ENCODE data around the gene KCNMB4. TPM values are rescaled to one million over a fixed set of nuclear protein-coding genes. Genes with fewer than 3 reads are reported as not detected.
A peak's percentile ranks its signal among the peaks of the same experiment; 100 is the strongest.

Gene KCNMB4
- 2.4 TPM for polyA plus RNA-seq (2013, experiment 1 of 2; ENCODE audit: insufficient read length)
- polyA plus RNA-seq (2013, experiment 2 of 2; ENCODE audit: insufficient read length) = 2.6 TPM

DNA sequence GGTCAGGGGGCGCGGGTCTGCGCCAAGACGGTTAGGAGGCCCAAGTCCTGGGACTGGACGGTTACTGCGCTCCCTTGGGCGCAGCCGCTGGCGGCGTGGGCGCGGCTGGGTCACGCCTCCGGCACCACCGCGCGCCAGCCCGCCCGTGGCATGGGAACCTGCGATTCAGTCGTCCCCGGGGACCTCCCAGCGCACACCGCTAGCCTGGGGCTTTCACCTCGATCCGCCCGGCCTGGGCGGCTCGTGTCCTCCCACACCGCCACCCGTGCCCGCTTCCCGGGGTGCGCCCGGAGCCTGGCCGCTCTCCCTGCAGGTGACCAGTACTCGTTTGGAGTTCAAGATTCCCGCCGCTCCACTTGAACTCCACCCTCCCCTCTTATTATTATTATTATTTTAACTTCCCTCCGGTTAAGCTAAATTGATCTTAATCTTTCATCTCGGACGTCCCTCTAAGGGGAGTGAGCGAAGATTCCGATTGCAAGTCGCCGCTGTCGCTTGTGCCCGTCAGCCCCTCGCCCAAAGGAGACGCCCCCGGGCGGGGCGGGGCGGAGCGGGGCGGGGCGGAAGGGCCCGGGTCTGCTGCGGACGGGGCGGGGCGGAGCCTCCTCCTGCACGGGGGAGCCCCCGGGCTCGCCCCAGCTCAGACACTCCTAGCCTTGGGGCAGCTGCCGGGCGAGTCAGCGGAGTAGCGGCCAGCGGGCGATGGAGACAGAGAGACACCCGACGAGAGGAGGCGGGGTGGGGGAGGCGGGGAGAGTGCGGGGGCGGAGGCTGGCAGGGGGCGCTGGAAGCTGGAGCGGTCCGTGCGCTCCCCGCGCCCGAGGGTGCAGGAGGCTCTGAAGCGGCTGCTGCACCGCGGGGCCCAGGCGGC, at the start of gene KCNMB4:
KCNMB4 (plus strand) TSS at position 643 of the 871 bp plus-strand sequence. CDS start 445 bp downstream, outside the sequence.
- DNase-seq = peak; percentile 37

DNA sequence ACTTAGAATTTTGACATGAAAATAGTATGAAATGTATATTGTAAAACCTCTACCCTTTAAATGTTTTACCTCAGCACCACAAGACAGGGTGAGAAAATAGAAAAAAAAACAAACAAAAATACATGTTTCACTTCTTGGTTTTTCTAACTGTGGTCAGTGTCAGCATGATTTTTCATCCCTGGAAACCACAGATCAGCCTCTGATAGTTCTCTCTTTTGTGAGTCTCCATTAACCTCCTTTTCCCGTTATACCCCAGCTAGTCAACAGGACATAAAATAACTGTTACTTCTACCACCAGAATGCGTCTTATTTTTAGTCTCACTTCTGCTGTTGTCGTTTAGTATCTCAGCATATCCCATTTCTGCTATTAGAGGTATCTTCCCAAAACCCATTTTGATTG, 48.3 kb upstream of the KCNMB4 start:
- no peak for DNase-seq

DNA sequence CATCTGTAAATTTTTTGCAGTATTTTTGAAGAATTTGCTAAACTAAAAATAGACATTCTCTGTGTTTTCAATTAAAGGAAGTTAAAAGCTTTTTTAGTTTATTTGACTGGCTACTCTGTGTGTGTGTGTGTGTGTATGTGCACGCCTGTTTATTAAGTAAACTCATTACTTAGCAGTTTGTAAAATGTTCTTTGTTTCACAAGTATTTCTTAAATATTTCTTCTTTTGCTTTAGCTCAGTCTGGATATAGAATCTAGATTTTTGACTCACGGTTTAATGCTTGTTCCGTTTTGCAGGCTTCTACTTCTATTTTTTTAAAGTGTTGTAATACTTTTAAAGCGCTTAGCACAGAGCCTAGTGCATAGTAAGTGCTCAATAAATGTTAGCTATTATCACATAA, 46.5 kb upstream of the KCNMB4 start:
- DNase-seq = no peak

DNA sequence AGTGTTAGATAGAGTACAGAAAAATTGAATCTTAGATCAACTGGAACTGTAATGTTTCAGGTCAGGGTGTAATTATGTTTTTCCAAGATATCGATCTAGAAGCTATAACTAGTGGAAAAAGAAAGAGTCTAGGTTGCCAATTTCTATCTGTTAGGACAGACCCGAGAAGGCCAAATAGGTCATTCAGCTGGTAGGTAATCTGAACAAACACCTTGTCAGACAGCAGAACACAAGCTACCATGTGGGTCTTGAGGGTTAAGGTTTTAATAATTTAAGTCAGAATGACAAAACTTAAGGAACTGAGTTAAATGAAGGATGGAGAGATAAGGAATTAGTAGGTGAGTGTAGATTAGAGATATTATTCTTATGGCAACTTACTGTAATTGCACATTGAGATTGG, 44.9 kb upstream of the KCNMB4 start:
- DNase-seq = no peak

DNA sequence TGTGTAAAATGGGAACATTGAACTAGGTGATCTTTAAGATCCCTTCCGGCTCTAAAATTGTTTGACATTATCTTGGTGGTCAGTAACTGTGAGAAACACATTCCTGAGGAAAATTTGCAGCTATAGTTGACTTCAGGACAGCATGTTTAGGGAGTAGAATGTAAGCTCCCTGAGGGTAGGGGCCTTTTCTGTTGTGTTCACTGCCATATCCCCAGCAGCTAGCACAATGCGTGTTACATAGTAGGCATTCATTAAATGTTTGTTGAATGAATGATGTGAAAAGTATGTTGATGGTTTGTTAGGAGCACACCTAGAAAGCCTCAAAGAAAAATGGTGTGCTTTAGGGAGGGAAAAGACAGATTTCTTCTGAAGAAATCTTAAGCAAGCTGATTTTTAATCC, 38.5 kb upstream of the KCNMB4 start:
- DNase-seq = no peak

- DNase-seq = no peak
Observed at GRCh38 chr12:70329728-70330127, 36.4 kb upstream of the KCNMB4 start.

DNA sequence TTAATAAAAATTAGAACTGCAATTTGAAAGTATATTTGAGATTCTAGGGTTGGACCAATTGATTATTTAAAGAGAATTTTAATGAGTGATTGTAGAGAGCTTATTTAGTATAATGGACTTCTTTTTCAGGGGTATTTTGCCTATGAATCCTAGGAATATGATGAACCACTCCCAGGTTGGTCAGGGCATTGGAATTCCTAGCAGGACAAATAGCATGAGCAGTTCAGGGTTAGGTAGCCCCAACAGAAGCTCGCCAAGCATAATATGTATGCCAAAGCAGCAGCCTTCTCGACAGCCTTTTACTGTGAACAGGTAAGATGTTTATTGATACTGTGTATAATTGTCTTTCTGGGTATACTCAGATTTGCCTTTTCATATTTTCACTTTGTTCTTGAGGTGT, 35.9 kb upstream of the KCNMB4 start:
- no peak for DNase-seq

DNA sequence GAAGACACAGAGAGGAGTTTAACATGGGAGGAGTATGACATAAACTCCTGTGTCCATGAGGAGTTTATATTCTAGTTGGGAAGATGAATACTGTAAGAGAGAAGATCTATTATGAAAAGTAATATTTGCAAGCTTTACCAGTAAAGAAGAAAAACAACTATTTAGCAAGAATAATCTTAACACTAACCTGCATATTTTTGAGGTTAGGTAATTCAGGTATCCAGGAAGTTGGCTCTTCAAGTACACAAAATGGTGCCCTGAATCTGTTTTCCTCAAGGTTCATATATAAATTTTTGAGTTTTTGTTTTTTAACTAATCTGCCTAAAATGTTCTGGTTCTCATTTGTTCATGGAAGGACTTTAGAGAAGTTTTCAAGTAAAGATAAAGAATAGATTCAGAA, 33.9 kb upstream of the KCNMB4 start:
- no peak for DNase-seq

DNA sequence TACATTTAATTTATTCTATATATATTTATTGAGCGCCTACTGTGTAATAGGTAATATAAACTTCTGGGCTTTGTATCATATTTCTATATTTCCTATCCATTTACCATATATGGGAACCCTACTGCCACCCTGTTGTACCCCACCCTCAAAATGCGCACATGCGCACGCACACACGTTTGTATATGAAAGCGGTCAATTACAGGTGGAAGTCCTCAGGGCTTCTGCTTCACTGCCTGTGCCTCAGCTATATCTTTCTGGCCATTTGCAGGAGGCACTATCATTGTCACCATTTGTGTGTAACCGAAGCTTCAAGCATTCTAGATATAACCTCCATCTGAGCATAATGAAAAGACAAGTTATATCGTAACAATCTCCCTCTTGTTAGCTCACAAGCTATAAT, 31.3 kb upstream of the KCNMB4 start:
- no peak for DNase-seq

DNA sequence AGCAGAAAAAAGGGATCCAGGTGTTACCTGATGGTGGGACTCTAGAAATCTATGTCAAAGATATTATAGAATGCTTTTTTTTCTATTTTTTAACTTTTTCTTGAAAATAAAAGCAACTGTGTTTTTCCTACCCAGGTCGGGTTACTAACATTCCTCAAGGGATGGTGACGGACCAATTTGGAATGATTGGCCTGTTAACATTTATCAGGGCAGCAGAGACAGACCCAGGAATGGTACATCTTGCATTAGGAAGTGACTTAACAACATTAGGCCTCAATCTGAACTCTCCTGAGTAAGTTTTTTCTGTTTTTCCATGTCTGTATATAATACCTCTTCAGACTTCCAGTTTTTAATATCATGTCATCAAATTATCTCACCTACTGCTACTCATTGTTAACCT, 27.6 kb upstream of the KCNMB4 start:
- peak; percentile 28 for DNase-seq

DNA sequence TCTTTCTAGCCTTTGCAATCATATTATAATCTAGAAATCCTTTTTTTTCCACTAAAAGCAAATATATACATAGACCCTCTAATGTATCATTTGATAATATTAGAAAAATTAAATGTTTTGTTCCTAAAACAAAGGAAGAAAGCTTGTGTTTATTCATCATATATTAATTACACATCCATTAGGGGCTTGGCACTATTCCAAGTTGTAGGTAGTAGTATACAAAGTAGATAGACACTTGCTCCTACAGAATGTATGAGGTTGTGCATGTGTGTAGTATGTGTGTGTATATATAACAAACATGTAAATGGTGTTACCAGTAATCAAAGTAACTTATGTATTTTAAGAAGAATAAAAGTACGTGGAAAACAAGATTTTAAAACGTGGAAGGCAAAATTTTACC, 15.0 kb upstream of the KCNMB4 start:
- no peak for DNase-seq

DNA sequence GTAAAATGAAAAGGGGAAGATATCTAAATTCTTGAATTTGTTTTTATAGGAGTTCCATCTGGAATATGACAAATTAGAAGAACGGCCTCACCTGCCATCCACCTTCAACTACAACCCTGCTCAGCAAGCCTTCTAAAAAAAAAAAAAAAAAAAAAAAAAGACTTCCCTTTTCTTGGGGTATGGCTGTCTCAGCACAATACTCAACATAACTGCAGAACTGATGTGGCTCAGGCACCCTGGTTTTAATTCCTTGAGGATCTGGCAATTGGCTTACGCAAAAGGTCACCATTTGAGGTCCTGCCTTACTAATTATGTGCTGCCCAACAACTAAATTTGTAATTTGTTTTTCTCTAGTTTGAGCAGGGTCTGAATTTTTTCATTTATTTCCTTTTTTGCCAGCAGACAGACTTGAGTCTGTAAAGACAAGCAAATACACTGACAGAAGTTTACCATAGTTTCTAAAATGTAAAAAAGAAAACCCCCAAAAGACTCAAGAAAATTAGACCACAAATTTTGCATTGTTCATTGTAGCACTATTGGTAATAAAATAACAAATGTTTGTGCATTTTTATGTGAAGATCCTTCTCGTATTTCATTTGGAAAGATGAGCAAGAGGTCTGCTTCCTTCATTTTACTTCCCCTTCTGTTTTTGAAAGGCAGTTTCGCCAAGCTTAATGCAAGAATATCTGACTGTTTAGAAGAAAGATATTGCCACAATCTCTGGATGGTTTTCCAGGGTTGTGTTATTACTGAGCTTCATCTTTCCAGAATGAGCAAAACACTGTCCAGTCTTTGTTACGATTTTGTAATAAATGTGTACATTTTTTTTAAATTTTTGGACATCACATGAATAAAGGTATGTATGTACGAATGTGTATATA, 12.1 kb upstream of the KCNMB4 start:
- DNase-seq = no peak

DNA sequence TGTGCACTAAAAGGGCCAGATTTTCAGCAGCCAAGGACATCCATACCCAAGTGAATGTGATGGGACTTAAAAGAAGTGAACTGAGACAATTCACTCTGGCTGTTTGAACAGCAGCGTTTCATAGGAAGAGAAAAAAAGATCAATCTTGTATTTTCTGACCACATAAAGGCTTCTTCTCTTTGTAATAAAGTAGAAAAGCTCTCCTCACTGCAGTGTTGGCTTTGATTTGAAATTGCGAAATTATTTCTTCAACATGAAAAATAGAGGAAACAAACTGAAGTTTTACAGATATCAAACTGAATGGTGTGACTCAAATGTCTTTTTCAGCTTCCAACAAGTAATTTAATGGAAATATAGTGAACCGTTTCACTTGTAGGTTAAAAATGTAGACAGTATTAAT, 11.3 kb upstream of the KCNMB4 start:
- no peak for DNase-seq

DNA sequence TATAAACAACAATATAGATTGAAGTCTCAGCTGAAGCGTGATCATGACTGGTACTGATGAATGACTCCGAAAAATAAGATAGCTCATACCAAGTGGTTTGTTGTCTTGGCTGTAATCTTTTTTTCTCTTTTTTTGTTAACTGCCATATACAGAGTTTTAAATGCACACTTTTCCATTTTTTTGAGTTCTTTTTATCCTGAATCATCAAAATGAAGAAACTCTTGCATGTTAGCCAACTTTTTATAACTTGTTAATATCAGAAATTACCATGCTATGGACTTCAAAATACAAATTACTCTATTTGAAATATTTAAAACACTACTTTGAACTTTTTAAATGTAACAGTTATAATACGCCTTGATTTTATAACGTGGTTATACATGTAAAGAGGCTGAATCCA, 10.1 kb upstream of the KCNMB4 start:
- DNase-seq = no peak

DNA sequence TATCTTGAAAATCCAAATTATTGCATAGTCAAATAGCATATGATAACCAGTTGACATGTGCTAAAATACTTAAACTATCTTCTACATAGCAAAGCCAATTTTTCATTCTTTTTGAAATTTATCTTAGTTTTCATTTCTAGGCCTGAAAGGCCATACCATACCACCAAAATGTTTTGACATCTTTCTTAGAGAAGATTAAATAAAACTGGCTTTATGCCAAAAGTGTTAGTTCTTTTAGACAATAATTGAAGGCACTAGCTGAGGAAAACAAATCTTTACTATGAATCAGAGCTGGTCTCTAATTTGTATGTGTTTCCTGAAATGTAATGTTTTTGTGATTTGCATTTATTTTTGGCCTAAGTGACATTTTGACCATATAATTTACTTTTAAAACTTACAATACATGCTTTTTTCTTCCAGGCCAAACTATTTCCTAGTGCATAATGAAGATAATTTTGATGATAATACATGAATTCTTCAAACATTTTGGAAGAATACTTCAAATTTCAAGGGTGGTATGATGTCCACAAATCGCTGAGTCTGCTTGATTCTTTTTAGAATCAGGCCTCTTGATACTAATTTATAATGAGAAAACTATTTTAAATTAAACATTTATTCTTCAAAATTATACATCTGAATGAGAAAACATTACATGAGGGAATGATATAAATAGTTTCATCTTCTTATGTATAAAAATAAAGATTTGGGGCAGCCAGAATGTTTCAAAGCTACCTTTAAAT, 6.5 kb upstream of the KCNMB4 start:
- no peak for DNase-seq

DNA sequence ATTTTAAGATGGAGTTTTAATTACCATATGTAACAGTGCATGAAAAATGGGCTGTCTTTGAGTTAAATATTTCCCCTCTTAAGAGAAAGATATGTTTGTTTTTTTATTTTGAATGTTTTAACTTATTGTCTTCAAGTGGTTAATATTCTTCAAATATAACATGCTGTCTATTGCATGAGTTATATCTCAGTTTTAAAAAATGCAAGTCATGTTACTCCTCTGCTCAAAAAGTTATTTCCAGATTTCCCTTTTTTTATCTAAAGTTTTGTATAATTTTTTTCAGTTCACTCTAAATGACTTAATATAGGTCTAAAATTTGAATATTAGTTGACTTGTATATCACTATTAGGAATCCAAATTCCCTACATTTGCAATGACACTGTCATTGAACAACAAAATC, 5.9 kb upstream of the KCNMB4 start:
- DNase-seq = no peak

DNA sequence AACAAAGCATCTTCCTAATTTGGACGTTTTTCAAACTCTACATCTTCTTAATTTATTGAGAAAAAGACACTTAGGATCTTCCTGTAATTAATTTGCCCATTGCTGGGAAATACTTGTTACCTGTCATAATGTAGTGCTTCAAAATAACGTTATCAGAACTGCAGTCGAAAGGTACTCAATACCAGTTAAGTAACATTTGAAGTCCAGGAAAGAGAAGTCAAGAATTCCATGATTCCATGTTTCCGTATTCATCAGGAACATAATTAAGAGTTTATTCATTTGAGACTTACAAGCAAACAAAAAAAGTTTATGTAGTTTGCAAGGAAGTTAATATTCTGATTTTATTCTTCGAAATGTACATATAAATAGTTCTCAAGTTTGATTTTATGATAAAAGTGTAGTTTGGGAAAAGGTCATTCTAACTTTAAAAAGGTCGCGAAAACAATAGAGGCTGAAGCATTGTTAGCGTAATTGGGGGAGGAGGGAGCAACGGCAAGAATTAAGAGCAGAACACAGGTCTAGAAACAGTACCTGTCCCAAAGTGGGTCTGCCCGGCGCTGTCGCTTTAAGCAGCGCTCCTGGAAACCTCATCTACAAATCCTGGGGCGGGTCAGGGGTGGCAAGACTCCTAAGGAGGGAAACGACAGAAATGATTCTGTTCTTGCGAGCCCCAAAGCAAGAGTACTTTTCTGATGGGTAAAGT, 1.2 kb upstream of the KCNMB4 start:
- DNase-seq = no peak

DNA sequence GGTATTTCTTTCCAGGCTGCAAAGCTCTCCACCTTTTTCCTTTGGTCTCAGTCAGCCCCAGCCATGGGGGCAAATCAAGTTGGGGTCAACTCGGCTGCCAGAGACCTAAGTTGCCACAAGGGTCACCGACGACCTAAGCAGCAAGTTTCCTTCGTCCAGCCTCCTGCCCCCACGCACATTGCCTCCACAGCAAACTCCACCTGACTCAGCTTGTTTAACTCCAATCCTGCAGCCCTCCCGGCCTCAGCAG, 767 bp upstream of the KCNMB4 start:
- no peak for DNase-seq

- peak; percentile 29 for DNase-seq
Observed at GRCh38 chr12:70366581-70367257, 629 bp downstream of the KCNMB4 start.

DNA sequence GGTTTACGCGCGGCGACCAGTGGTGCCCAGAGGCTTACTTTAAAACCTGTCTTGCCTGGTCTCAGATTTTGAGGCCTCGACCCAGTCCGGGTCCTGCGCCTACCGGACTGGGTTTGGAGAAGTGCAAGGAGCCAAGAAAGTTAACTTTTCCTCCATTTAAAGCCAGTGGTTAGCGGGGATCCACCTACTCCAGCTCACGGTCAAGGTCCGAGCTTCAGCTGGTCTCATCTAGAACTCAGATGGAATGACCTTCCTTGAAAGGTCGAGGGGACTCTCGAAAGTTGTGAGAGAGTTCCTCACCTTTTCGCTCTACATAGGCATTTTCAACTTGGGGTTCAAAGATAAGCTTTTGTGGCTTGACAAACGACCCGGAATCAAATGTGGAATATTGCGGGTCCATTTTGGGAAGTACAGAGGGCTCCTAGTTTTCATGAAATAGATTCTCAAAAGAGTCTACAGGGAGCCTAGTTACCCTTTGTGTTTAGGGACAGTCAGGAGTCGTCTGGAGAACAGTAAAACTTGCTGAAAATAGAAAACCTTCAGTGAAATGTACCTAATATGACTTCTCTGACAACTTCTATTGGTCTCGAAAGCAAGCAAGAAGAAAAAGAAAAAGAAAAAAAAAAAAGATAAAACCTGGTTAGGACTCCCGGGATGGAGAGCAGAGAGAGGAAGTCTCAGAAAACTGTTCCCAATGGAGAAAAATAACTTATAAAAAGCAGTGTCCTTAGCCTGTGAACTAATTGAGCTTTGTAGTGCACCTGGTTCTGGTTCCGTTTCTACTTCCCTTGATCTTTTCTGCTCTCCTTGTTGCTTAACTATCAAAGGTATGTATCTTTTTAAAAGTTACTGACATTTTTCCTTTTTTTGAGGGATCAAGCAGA, 1.4 kb downstream of the KCNMB4 start:
- DNase-seq = no peak

GRCh38 chr12:70372881-70373280, 6.8 kb downstream of the KCNMB4 start:
- no peak for DNase-seq

Data from fibroblast of skin of scalp (primary cell).